ENCODE results near the gene RBM12. TPM values are rescaled to one million over a fixed set of nuclear protein-coding genes. Genes with fewer than 3 reads are reported as not detected.

RBM12 gene
- total and polyA plus RNA-seq, 7 experiments from 2014 or later = 48.9 to 122 (median 113) TPM

DNA sequence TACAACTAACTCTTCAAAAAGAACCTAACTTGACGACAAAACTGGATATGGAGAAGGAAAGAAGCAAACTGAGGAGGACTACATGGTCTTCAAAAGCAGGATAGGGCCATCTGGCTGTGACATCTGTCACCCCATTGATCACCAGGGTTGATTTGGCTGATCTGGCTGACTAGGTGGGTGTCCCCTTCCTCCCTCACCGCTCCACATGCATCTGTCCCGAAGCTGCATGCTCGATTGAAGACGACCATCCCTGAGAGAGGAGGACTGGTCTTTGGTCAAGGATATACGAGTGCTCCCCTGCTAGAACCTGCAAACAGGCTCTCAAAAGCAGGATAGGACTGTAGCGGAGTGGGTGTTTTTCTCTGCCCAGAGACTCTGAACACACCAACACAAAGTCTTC lies 21.7 kb downstream of the RBM12 start:
- DNase-seq (no peak), ATAC-seq (no peak)
- peaks cover 0 to 15% of the 10 kb centered on the region in 2 donors for H3K4me1 ChIP-seq (ENCODE audit: control insufficient read depth in 2 of 2, insufficient read depth in 2 of 2, low read length in 2 of 2)
- POLR2A ChIA-PET = interaction anchor here (0.7 kb wide), 2 partner anchors 21 to 140 kb away, joined by 4 read pairs; no protein-coding TSS in a partner anchor
- peaks cover 53 to 93% (median 87%) of the 10 kb centered on the region in 7 donors for H3K4me1 Mint-ChIP-seq
- intact Hi-C loops (cut with micrococcal nuclease) = no loop called here
- no peaks in the 10 kb centered on the region for H3K27me3 Mint-ChIP-seq
- H3K36me3 Mint-ChIP-seq = peaks cover 0 to 5% (median 0%) of the 10 kb centered on the region in 5 donors
- H3K4me3 Mint-ChIP-seq = peak overlapping the region in 1 of 10 donors; percentile 50
- H3K27me3 ChIP-seq (ENCODE audit: control insufficient read depth in 2 of 2, insufficient read depth in 2 of 2, low read length in 2 of 2) = no peaks in the 10 kb centered on the region
- CTCF ChIA-PET = no interaction called here
- no peak overlapping the region for H3K4me3 ChIP-seq (ENCODE audit: low read length)
- peaks cover 0 to 2% (median 0%) of the 10 kb centered on the region in 3 experiments for H3K36me3 ChIP-seq (ENCODE audit: control insufficient read depth in 2 of 3, insufficient read depth in 3 of 3, low read length in 3 of 3)
- H3K27ac ChIP-seq (ENCODE audit: low read depth, low read length) = no peak overlapping the region
- no peaks in the 10 kb centered on the region for H3K9me3 Mint-ChIP-seq
- H3K9me3 ChIP-seq (ENCODE audit: control insufficient read depth in 2 of 3, low read length in 3 of 3) = no peaks in the 10 kb centered on the region
- peak overlapping the region in 5 of 9 donors; percentile 4 to 63 (median 16) for H3K27ac Mint-ChIP-seq

DNA sequence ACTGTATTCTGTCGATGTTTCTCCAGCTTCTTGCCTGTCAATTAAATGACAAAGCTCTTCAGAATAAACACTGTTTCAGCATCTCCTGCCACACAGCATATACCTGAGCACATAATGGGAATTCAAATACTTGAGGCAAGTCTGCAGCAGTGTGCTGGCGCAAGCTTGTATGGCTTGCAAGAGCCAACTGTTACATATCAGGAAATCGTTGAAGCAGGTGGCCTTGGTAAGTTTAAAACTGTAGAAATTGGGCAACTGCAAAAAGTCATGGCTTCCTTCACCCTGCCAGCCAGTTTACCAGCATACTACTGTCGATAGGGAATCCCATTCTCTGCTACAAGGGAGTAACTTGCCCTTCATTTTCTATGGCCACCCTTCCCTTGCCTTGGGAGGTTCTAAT lies 23.0 kb downstream of the RBM12 start:
- peaks cover 0 to 15% of the 10 kb centered on the region in 2 donors for H3K4me1 ChIP-seq (ENCODE audit: control insufficient read depth in 2 of 2, insufficient read depth in 2 of 2, low read length in 2 of 2)
- no peak overlapping the region for H3K4me3 ChIP-seq (ENCODE audit: low read length)
- DNase-seq (no peak), ATAC-seq (no peak)
- no peak overlapping the region for H3K27ac ChIP-seq (ENCODE audit: low read depth, low read length)
- intact Hi-C loops (cut with micrococcal nuclease) = no loop called here
- no peaks in the 10 kb centered on the region for H3K27me3 ChIP-seq (ENCODE audit: control insufficient read depth in 2 of 2, insufficient read depth in 2 of 2, low read length in 2 of 2)
- ChIA-PET CTCF (no interaction called here), POLR2A (interaction anchor here (1.0 to 2.0 kb wide), 2 partner anchors 20 to 23 kb away, joined by 4 read pairs; partner anchors contain the start of genes CPNE1 and RBM12)
- H3K27ac Mint-ChIP-seq = peak overlapping the region in 6 of 9 donors; percentile 4 to 67 (median 22)
- peaks cover 54 to 97% (median 92%) of the 10 kb centered on the region in 7 donors for H3K4me1 Mint-ChIP-seq
- no peaks in the 10 kb centered on the region for H3K27me3 Mint-ChIP-seq
- H3K4me3 Mint-ChIP-seq = peak overlapping the region in 1 of 10 donors; percentile 15
- H3K36me3 ChIP-seq (ENCODE audit: control insufficient read depth in 2 of 3, insufficient read depth in 3 of 3, low read length in 3 of 3) = peaks cover 0 to 2% (median 0%) of the 10 kb centered on the region in 3 experiments
- H3K9me3 ChIP-seq (ENCODE audit: control insufficient read depth in 2 of 3, low read length in 3 of 3) = no peaks in the 10 kb centered on the region
- peaks cover 0 to 5% (median 0%) of the 10 kb centered on the region in 5 donors for H3K36me3 Mint-ChIP-seq
- H3K9me3 Mint-ChIP-seq = no peaks in the 10 kb centered on the region

DNA sequence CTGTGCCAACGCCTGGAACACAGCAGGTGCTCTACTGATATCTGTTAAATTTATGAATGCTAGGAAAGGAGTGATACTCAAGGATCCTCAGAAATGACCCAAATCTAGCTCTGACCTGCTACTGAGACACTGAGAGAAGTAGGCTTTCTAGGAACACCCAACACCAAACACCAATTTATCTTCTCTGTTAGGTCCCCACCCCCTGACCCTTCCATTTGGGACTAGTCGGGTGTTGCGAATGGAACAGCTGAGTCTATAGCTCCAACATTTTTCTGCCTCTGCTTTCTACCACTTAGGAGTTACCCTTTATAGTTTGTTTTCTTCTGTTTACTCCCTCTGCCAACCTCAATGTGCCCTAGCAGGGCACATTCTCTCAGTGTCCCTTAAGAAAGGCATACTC lies 24.0 kb downstream of the RBM12 start:
- Mint-ChIP-seq H3K4me3 (peak overlapping the region in 1 of 10 donors; percentile 31), H3K4me1 (peaks cover 49 to 96% (median 92%) of the 10 kb centered on the region in 7 donors), H3K9me3 (no peaks in the 10 kb centered on the region), H3K27ac (peak overlapping the region in 8 of 9 donors; percentile 14 to 79 (median 49)), H3K27me3 (no peaks in the 10 kb centered on the region), H3K36me3 (peaks cover 0 to 5% (median 0%) of the 10 kb centered on the region in 5 donors)
- Histone ChIP-seq H3K27ac (ENCODE audit: low read depth, low read length) (no peak overlapping the region), H3K4me1 (ENCODE audit: control insufficient read depth in 2 of 2, insufficient read depth in 2 of 2, low read length in 2 of 2) (peaks cover 0 to 13% of the 10 kb centered on the region in 2 donors), H3K4me3 (ENCODE audit: low read length) (no peak overlapping the region), H3K36me3 (ENCODE audit: control insufficient read depth in 2 of 3, insufficient read depth in 3 of 3, low read length in 3 of 3) (peaks cover 0 to 2% (median 0%) of the 10 kb centered on the region in 3 experiments), H3K27me3 (ENCODE audit: control insufficient read depth in 2 of 2, insufficient read depth in 2 of 2, low read length in 2 of 2) (no peaks in the 10 kb centered on the region), H3K9me3 (ENCODE audit: control insufficient read depth in 2 of 3, low read length in 3 of 3) (no peaks in the 10 kb centered on the region)
- intact Hi-C loops (cut with micrococcal nuclease) = no loop called here
- ATAC-seq (no peak), DNase-seq (no peak)
- CTCF ChIA-PET = interaction anchor here (1.1 kb wide), 1 partner anchor 23 kb away, joined by 3 read pairs; no protein-coding TSS in a partner anchor
- POLR2A ChIA-PET = interaction anchor here (0.6 to 2.0 kb wide), 2 partner anchors 24 to 155 kb away, joined by 3 to 4 read pairs; partner anchors contain the start of genes CPNE1 and RBM12

DNA sequence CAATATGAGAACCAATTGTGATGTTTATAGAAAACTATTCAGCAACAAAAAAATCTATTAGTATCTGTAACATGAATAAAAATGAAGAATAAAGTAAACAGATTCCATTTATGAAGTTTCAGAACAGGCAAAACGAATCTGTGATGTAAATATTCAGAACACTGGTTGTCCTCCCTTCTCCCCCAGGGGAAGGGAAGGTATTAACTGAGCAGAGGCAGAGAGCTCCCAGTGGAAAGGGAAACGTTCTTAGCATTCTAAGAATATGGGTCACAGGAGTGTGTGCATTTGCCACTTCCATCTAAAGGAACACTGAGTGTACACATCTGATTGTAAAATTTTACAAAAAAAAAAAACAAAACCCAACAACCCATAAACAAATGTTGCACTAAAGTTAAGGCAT lies 25.9 kb downstream of the RBM12 start:
- Histone ChIP-seq H3K4me3 (ENCODE audit: low read length) (no peak overlapping the region), H3K27me3 (ENCODE audit: control insufficient read depth in 2 of 2, insufficient read depth in 2 of 2, low read length in 2 of 2) (no peaks in the 10 kb centered on the region), H3K4me1 (ENCODE audit: control insufficient read depth in 2 of 2, insufficient read depth in 2 of 2, low read length in 2 of 2) (peaks cover 0 to 12% of the 10 kb centered on the region in 2 donors), H3K27ac (ENCODE audit: low read depth, low read length) (no peak overlapping the region), H3K36me3 (ENCODE audit: control insufficient read depth in 2 of 3, insufficient read depth in 3 of 3, low read length in 3 of 3) (peaks cover 0 to 2% (median 0%) of the 10 kb centered on the region in 3 experiments), H3K9me3 (ENCODE audit: control insufficient read depth in 2 of 3, low read length in 3 of 3) (no peaks in the 10 kb centered on the region)
- Mint-ChIP-seq H3K27me3 (no peaks in the 10 kb centered on the region), H3K9me3 (no peaks in the 10 kb centered on the region), H3K27ac (peak overlapping the region in 3 of 9 donors; percentile 11 to 34 (median 32)), H3K36me3 (peaks cover 0 to 14% (median 3%) of the 10 kb centered on the region in 5 donors), H3K4me3 (no peak overlapping the region), H3K4me1 (peaks cover 40 to 90% (median 81%) of the 10 kb centered on the region in 7 donors)
- intact Hi-C loops (cut with micrococcal nuclease) = no loop called here
- ChIA-PET POLR2A (interaction anchor here (0.6 kb wide), 1 partner anchor 47 kb away, joined by 3 read pairs; no protein-coding TSS in a partner anchor), CTCF (no interaction called here)
- DNase-seq (no peak), ATAC-seq (no peak)

DNA sequence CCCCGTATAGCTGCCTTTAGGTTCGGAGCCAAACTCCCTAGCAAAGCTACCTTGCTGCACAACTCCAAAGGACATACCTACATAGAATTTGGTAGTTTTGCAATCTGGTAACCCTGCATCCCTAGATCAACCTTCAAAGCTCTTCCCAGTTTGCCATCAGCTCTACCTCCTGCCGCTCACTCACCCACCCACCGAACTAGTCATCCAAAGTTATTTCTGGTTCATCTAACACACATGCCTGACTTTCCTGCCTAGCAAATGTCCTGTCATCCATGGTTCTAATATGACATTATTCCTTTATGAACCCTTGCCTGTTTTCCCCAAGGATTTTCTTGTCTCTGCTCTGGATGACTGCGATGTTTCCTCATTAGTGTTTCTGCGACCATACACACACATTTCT lies 27.4 kb downstream of the RBM12 start:
- H3K27ac ChIP-seq (ENCODE audit: low read depth, low read length) = no peak overlapping the region
- H3K27me3 ChIP-seq (ENCODE audit: control insufficient read depth in 2 of 2, insufficient read depth in 2 of 2, low read length in 2 of 2) = no peaks in the 10 kb centered on the region
- POLR2A ChIA-PET = interaction anchor here (0.6 to 0.7 kb wide), 2 partner anchors 21 to 104 kb away, joined by 3 to 8 read pairs; no protein-coding TSS in a partner anchor
- Mint-ChIP-seq H3K27ac (peak overlapping the region in 8 of 9 donors; percentile 3 to 73 (median 44)), H3K4me3 (no peak overlapping the region), H3K27me3 (no peaks in the 10 kb centered on the region), H3K4me1 (peaks cover 30 to 80% (median 71%) of the 10 kb centered on the region in 7 donors), H3K36me3 (peaks cover 0 to 13% (median 5%) of the 10 kb centered on the region in 5 donors), H3K9me3 (no peaks in the 10 kb centered on the region)
- intact Hi-C loops (cut with micrococcal nuclease) = no loop called here
- H3K9me3 ChIP-seq (ENCODE audit: control insufficient read depth in 2 of 3, low read length in 3 of 3) = no peaks in the 10 kb centered on the region
- H3K4me3 ChIP-seq (ENCODE audit: low read length) = no peak overlapping the region
- H3K36me3 ChIP-seq (ENCODE audit: control insufficient read depth in 2 of 3, insufficient read depth in 3 of 3, low read length in 3 of 3) = peaks cover 0 to 6% (median 0%) of the 10 kb centered on the region in 3 experiments
- ATAC-seq (no peak), DNase-seq (no peak)
- CTCF ChIA-PET = interaction anchor here (1.0 kb wide), 1 partner anchor 18 kb away, joined by 3 read pairs; no protein-coding TSS in a partner anchor
- H3K4me1 ChIP-seq (ENCODE audit: control insufficient read depth in 2 of 2, insufficient read depth in 2 of 2, low read length in 2 of 2) = peaks cover 0 to 12% of the 10 kb centered on the region in 2 donors

DNA sequence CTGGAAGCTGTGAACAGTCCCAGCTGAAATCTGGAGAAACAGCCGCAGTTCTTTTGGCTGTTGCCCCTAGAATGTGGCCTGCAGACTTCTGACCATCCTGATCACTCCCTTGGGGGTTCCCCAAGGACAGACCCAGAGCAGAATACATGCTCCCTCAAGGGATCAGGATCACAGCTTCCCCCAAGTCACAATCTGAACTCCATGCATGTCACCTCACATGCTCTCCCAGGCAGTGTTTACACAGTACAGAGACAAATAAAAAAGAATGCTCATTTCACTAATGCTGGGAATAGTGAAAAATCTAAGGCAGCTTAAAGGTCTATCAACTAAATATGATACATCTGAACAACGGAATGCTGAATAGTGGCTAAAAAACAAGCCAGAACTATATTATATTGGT lies 28.6 kb downstream of the RBM12 start:
- intact Hi-C loops (cut with micrococcal nuclease) = no loop called here
- Mint-ChIP-seq H3K9me3 (no peaks in the 10 kb centered on the region), H3K36me3 (peaks cover 0 to 16% (median 5%) of the 10 kb centered on the region in 5 donors), H3K4me1 (peaks cover 28 to 69% (median 59%) of the 10 kb centered on the region in 7 donors), H3K27me3 (no peaks in the 10 kb centered on the region), H3K4me3 (no peak overlapping the region), H3K27ac (peak overlapping the region in 7 of 9 donors; percentile 22 to 80 (median 70))
- no peaks in the 10 kb centered on the region for H3K27me3 ChIP-seq (ENCODE audit: control insufficient read depth in 2 of 2, insufficient read depth in 2 of 2, low read length in 2 of 2)
- no peaks in the 10 kb centered on the region for H3K9me3 ChIP-seq (ENCODE audit: control insufficient read depth in 2 of 3, low read length in 3 of 3)
- no peak overlapping the region for H3K27ac ChIP-seq (ENCODE audit: low read depth, low read length)
- DNase-seq = no peak
- ChIA-PET POLR2A (interaction anchor here (0.5 kb wide), 1 partner anchor 1183 kb away, joined by 3 read pairs; no protein-coding TSS in a partner anchor), CTCF (no interaction called here)
- H3K36me3 ChIP-seq (ENCODE audit: control insufficient read depth in 2 of 3, insufficient read depth in 3 of 3, low read length in 3 of 3) = peaks cover 4 to 18% (median 5%) of the 10 kb centered on the region in 3 experiments
- ATAC-seq = no peak
- H3K4me3 ChIP-seq (ENCODE audit: low read length) = no peak overlapping the region
- peaks cover 0 to 12% of the 10 kb centered on the region in 2 donors for H3K4me1 ChIP-seq (ENCODE audit: control insufficient read depth in 2 of 2, insufficient read depth in 2 of 2, low read length in 2 of 2)

Data from naive thymus-derived CD4-positive, alpha-beta T cell (primary cell).